ENCODE data around the gene MT4.

MT4 gene

DNA sequence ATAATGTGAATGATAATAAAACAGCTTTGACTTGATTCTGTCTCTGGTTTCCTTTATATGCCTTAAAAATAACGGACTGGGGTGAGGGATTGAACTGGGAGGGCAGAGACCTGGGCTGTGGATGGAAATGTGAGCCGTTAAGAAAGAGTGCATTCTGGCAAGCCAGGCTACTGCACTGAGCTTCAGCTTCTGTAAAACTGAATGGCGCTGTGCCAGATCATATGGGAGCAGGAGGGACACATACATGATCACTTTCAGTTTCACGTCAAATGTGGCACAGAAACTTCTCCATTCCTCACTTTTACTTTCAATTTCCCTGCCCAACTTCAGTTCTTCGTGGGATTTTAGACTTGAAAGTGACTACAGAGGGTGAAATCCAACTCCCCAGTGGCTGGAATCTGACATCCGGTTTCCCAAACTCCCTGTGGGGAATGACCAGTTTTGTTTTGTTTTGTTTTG lies 44.6 kb downstream of the MT4 start (continued):
- TF ChIP-seq, protein P1, sequence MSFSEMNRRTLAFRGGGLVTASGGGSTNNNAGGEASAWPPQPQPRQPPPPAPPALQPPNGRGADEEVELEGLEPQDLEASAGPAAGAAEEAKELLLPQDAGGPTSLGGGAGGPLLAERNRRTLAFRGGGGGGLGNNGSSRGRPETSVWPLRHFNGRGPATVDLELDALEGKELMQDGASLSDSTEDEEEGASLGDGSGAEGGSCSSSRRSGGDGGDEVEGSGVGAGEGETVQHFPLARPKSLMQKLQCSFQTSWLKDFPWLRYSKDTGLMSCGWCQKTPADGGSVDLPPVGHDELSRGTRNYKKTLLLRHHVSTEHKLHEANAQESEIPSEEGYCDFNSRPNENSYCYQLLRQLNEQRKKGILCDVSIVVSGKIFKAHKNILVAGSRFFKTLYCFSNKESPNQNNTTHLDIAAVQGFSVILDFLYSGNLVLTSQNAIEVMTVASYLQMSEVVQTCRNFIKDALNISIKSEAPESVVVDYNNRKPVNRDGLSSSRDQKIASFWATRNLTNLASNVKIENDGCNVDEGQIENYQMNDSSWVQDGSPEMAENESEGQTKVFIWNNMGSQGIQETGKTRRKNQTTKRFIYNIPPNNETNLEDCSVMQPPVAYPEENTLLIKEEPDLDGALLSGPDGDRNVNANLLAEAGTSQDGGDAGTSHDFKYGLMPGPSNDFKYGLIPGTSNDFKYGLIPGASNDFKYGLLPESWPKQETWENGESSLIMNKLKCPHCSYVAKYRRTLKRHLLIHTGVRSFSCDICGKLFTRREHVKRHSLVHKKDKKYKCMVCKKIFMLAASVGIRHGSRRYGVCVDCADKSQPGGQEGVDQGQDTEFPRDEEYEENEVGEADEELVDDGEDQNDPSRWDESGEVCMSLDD (tag by site-specific recombination; IDR thresholded peaks at IDR 0.05) = no peak
- TF ChIP-seq, protein P2, sequence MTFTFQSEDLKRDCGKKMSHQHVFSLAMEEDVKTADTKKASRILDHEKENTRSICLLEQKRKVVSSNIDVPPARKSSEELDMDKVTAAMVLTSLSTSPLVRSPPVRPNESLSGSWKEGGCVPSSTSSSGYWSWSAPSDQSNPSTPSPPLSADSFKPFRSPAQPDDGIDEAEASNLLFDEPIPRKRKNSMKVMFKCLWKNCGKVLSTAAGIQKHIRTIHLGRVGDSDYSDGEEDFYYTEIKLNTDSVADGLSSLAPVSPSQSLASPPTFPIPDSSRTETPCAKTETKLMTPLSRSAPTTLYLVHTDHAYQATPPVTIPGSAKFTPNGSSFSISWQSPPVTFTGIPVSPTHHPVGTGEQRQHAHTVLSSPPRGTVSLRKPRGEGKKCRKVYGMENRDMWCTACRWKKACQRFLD (tag by site-specific recombination; IDR thresholded peaks at IDR 0.05) = no peak
- TF ChIP-seq ZFP3 (tag by site-specific recombination; IDR thresholded peaks at IDR 0.05; ENCODE audit: low read depth) (no peak), ZNF561 (tag by site-specific recombination; IDR thresholded peaks at IDR 0.05; ENCODE audit: borderline replicate concordance) (0 out of 2 replicates have a peak, but pooled peaks have one; percentile 34), ZBTB17 (tag by site-specific recombination; IDR thresholded peaks at IDR 0.05) (peak; percentile 51), ZNF701 (tag by site-specific recombination; IDR thresholded peaks at IDR 0.05) (no peak), ZNF548 (tag by site-specific recombination; IDR thresholded peaks at IDR 0.05) (no peak), ZSCAN30 (tag by site-specific recombination; IDR thresholded peaks at IDR 0.05) (no peak), ZNF621 (tag by site-specific recombination; IDR thresholded peaks at IDR 0.05) (no peak), ZNF311 (tag by site-specific recombination; IDR thresholded peaks at IDR 0.05; ENCODE audit: borderline replicate concordance) (no peak), MZF1 (tag by site-specific recombination; IDR thresholded peaks at IDR 0.05; ENCODE audit: borderline replicate concordance) (peak; percentile 99), ZNF670 (tag by site-specific recombination; IDR thresholded peaks at IDR 0.05; ENCODE audit: low read depth) (no peak), ZNF366 (tag by site-specific recombination; conservative IDR thresholded peaks at IDR 0.05) (peak; percentile 15; the same call in 1 of the 2 replicates), ZNF629 (tag by site-specific recombination; IDR thresholded peaks at IDR 0.05) (no peak)
- TF ChIP-seq, protein P3, sequence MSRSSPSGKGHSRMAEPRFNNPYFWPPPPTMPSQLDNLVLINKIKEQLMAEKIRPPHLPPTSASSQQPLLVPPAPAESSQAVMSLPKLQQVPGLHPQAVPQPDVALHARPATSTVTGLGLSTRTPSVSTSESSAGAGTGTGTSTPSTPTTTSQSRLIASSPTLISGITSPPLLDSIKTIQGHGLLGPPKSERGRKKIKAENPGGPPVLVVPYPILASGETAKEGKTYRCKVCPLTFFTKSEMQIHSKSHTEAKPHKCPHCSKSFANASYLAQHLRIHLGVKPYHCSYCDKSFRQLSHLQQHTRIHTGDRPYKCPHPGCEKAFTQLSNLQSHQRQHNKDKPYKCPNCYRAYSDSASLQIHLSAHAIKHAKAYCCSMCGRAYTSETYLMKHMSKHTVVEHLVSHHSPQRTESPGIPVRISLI (tag by site-specific recombination; IDR thresholded peaks at IDR 0.05) = no peak
- TF ChIP-seq, protein P4, sequence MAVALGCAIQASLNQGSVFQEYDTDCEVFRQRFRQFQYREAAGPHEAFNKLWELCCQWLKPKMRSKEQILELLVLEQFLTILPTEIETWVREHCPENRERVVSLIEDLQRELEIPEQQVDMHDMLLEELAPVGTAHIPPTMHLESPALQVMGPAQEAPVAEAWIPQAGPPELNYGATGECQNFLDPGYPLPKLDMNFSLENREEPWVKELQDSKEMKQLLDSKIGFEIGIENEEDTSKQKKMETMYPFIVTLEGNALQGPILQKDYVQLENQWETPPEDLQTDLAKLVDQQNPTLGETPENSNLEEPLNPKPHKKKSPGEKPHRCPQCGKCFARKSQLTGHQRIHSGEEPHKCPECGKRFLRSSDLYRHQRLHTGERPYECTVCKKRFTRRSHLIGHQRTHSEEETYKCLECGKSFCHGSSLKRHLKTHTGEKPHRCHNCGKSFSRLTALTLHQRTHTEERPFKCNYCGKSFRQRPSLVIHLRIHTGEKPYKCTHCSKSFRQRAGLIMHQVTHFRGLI (tag by site-specific recombination; IDR thresholded peaks at IDR 0.05) = no peak
- TF ChIP-seq, protein P5, sequence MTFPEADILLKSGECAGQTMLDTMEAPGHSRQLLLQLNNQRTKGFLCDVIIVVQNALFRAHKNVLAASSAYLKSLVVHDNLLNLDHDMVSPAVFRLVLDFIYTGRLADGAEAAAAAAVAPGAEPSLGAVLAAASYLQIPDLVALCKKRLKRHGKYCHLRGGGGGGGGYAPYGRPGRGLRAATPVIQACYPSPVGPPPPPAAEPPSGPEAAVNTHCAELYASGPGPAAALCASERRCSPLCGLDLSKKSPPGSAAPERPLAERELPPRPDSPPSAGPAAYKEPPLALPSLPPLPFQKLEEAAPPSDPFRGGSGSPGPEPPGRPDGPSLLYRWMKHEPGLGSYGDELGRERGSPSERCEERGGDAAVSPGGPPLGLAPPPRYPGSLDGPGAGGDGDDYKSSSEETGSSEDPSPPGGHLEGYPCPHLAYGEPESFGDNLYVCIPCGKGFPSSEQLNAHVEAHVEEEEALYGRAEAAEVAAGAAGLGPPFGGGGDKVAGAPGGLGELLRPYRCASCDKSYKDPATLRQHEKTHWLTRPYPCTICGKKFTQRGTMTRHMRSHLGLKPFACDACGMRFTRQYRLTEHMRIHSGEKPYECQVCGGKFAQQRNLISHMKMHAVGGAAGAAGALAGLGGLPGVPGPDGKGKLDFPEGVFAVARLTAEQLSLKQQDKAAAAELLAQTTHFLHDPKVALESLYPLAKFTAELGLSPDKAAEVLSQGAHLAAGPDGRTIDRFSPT (tag by site-specific recombination; IDR thresholded peaks at IDR 0.05) = no peak
- TF ChIP-seq, protein P6, sequence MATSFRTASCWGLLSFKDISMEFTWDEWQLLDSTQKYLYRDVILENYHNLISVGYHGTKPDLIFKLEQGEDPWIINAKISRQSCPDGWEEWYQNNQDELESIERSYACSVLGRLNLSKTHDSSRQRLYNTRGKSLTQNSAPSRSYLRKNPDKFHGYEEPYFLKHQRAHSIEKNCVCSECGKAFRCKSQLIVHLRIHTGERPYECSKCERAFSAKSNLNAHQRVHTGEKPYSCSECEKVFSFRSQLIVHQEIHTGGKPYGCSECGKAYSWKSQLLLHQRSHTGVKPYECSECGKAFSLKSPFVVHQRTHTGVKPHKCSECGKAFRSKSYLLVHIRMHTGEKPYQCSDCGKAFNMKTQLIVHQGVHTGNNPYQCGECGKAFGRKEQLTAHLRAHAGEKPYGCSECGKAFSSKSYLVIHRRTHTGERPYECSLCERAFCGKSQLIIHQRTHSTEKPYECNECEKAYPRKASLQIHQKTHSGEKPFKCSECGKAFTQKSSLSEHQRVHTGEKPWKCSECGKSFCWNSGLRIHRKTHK (tag by site-specific recombination; IDR thresholded peaks at IDR 0.05) = no peak
